Activated naive CD8-positive, alpha-beta T cell treated with anti-CD3 and anti-CD28 coated beads for 36 hours (primary cell): ENCODE results near the gene GRIA4. TPM values are rescaled to one million over a fixed set of nuclear protein-coding genes. Genes with fewer than 3 reads are reported as not detected.
"Not testable (repeated sequence)": the region's sequence is repeated elsewhere in the genome, so short reads cannot be mapped to it uniquely, and the experiment has no call there.

Source experiments
- DNase-seq: peaks from one replicate; pipeline ENCODE4 v3.0.0; 2021
- H3K27ac Mint-ChIP-seq: one replicate; pipeline ENCODE4 v1.8.0; 2022; ENCODE audit warnings: mild to moderate bottlenecking, moderate library complexity, mixed read lengths
- H3K27me3 Mint-ChIP-seq: one replicate; pipeline ENCODE4 v1.8.0; 2022; ENCODE audit warnings: mild to moderate bottlenecking, mixed read lengths
- H3K36me3 Mint-ChIP-seq: one replicate; pipeline ENCODE4 v1.8.0; 2021; ENCODE audit warnings: mild to moderate bottlenecking, mixed read lengths
- H3K4me1 Mint-ChIP-seq: one replicate; pipeline ENCODE4 v1.8.0; 2021; ENCODE audit warnings: mixed read lengths
- H3K4me3 Mint-ChIP-seq: one replicate; pipeline ENCODE4 v1.8.0; 2022; ENCODE audit warnings: mild to moderate bottlenecking, moderate library complexity, mixed read lengths
- H3K9me3 Mint-ChIP-seq: one replicate; pipeline ENCODE4 v1.8.0; 2022; ENCODE audit warnings: mixed read lengths
- total RNA-seq, 2 experiments: library from RNA; stranded (reverse); gene quantifications; one replicate each; pipeline ENCODE4 v1.2.3, GENCODE V29; 2021

Gene GRIA4
- total RNA-seq, 2 experiments from 2014 or later, result not detected

- no peaks in the 10 kb centered on the region for H3K36me3 Mint-ChIP-seq
- no peak for DNase-seq
- H3K27me3 Mint-ChIP-seq, result no peaks in the 10 kb centered on the region
- no peak overlapping the region for H3K4me3 Mint-ChIP-seq
- H3K9me3 Mint-ChIP-seq, result no peaks in the 10 kb centered on the region
- no peak overlapping the region for H3K27ac Mint-ChIP-seq
- no peaks in the 10 kb centered on the region for H3K4me1 Mint-ChIP-seq
Measured at GRCh38 chr11:105723269-105723668, 113.4 kb downstream of the GRIA4 start.

DNA sequence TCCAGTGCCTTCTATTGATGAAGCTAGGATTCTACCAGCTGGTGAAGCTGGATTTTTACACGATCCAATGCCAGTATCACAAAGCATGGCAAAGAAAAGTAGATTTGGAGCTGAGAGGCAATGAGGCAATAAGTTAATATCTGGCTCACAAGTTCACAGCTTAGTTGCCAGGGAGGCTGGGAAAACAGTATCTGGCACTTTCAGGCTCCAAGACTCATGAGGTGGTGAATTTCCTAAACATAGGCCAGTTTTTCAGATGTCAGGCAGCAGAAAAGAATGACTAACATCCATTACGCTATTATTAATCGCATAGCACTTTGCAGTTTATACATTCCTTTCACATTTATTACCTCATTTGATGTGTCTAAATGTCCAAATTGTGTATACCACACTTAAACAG is 122.7 kb downstream of the GRIA4 start:
- Mint-ChIP-seq H3K9me3 (peaks cover 8% of the 10 kb centered on the region), H3K27ac (no peak overlapping the region), H3K4me3 (no peak overlapping the region), H3K36me3 (no peaks in the 10 kb centered on the region), H3K27me3 (no peaks in the 10 kb centered on the region), H3K4me1 (no peaks in the 10 kb centered on the region)
- DNase-seq, result no peak

DNA sequence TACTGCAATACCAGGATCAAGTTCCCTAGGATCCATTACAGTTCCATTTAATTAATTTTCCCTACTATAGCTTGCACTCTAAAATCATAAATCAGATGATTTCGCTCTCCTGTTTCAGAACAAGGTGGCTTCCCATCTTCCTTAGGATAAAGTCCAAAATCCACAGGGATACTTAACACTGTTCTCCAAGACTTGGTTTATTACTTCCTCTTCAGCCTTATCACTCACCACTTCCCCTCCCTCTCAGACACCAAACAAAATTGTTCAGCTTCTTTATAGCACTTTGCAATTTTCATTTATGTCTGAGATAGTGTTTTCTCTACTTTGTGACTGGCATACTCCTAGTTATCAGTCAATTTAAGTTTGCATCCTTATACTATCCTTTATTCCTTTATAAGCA is 124.6 kb downstream of the GRIA4 start:
- Mint-ChIP-seq H3K9me3 (peaks cover 2% of the 10 kb centered on the region), H3K4me1 (no peaks in the 10 kb centered on the region), H3K4me3 (no peak overlapping the region), H3K36me3 (no peaks in the 10 kb centered on the region), H3K27me3 (no peaks in the 10 kb centered on the region), H3K27ac (no peak overlapping the region)
- no peak for DNase-seq

DNA sequence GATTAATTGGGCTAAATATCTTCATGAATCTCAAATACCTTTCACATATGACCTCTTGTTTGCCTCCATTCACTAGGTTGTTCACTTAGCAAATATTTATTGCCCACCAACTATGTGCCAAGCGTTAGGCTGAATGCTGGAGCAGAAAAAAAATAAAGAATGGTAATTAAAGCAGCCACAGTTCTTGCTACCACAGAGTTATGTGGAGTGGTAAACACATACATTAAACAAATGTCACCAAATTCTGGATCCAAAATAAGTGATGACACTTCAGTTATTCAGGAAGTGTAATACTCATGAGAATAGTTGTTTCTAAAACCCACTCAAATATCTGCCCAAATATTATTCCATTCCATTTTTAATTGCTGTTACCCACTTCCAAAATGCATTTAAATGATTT is 128.4 kb downstream of the GRIA4 start:
- Mint-ChIP-seq H3K27ac (no peak overlapping the region), H3K36me3 (no peaks in the 10 kb centered on the region), H3K27me3 (no peaks in the 10 kb centered on the region), H3K4me1 (no peaks in the 10 kb centered on the region), H3K9me3 (no peaks in the 10 kb centered on the region), H3K4me3 (no peak overlapping the region)
- DNase-seq, result no peak

DNA sequence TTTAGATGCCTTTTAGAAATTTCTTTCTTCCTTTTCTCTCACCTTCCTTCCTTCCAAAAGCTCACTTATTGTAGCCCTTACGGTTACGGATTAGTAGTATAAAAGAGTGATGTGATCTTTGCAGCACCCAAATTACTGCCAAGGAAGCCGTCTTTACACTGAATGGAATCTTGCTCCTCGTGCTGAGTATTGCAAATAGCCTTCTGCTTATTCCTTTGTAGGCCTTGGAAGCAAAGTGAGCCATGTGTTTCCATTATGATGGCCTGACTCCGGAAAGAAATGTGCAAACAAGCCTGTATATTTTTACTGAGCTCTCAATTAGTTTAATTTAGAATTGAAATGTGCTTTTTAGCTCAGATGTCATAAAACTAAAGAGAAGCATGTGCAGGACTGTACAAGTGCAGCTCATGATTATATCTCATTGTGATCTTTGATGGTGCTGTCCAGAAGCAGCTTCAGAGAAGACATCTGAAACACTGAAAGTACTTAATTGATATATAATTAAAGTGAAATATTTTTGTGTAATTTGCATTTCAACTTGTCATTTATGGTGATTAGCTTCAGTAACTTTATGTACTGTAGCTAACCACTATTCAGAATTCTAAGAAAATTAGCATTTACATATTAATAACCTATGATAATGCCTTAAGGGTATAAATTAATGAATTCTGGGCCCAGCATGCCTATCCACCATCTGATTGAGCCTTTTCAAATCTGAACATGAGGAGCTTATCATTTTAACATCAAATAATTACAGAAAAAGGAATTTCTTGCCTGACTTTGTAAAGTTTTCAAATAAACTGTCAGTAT is 129.3 kb downstream of the GRIA4 start:
- Mint-ChIP-seq H3K9me3 (no peaks in the 10 kb centered on the region), H3K27ac (no peak overlapping the region), H3K4me1 (no peaks in the 10 kb centered on the region), H3K27me3 (no peaks in the 10 kb centered on the region), H3K4me3 (no peak overlapping the region), H3K36me3 (no peaks in the 10 kb centered on the region)
- no peak for DNase-seq

GRCh38 chr11:105740164-105740903 is 130.5 kb downstream of the GRIA4 start:
- no peaks in the 10 kb centered on the region for H3K36me3 Mint-ChIP-seq
- H3K27me3 Mint-ChIP-seq, result no peaks in the 10 kb centered on the region
- no peak overlapping the region for H3K4me3 Mint-ChIP-seq
- DNase-seq, result no peak
- no peaks in the 10 kb centered on the region for H3K4me1 Mint-ChIP-seq
- no peak overlapping the region for H3K27ac Mint-ChIP-seq
- H3K9me3 Mint-ChIP-seq, result no peaks in the 10 kb centered on the region

GRCh38 chr11:105741488-105742020 is 131.7 kb downstream of the GRIA4 start:
- no peaks in the 10 kb centered on the region for H3K9me3 Mint-ChIP-seq
- no peaks in the 10 kb centered on the region for H3K27me3 Mint-ChIP-seq
- no peaks in the 10 kb centered on the region for H3K36me3 Mint-ChIP-seq
- H3K27ac Mint-ChIP-seq, result no peak overlapping the region
- no peak overlapping the region for H3K4me3 Mint-ChIP-seq
- H3K4me1 Mint-ChIP-seq, result no peaks in the 10 kb centered on the region
- DNase-seq, result no peak

- Mint-ChIP-seq H3K4me1 (no peaks in the 10 kb centered on the region), H3K36me3 (no peaks in the 10 kb centered on the region), H3K27me3 (no peaks in the 10 kb centered on the region), H3K27ac (no peak overlapping the region), H3K4me3 (no peak overlapping the region), H3K9me3 (no peaks in the 10 kb centered on the region)
- DNase-seq, result no peak
Measured at GRCh38 chr11:105754260-105754659, 144.4 kb downstream of the GRIA4 start.

GRCh38 chr11:105754716-105755115 is 144.8 kb downstream of the GRIA4 start:
- Mint-ChIP-seq H3K27me3 (no peaks in the 10 kb centered on the region), H3K4me3 (no peak overlapping the region), H3K27ac (no peak overlapping the region), H3K4me1 (no peaks in the 10 kb centered on the region), H3K9me3 (no peaks in the 10 kb centered on the region), H3K36me3 (no peaks in the 10 kb centered on the region)
- DNase-seq, result no peak

- H3K9me3 Mint-ChIP-seq, result no peaks in the 10 kb centered on the region
- DNase-seq, result no peak
- H3K27ac Mint-ChIP-seq, result no peak overlapping the region
- H3K4me3 Mint-ChIP-seq, result no peak overlapping the region
- H3K36me3 Mint-ChIP-seq, result no peaks in the 10 kb centered on the region
- H3K4me1 Mint-ChIP-seq, result no peaks in the 10 kb centered on the region
- no peaks in the 10 kb centered on the region for H3K27me3 Mint-ChIP-seq
Measured at GRCh38 chr11:105757107-105757506, 147.2 kb downstream of the GRIA4 start.

GRCh38 chr11:105763594-105763993 is 153.7 kb downstream of the GRIA4 start:
- Mint-ChIP-seq H3K36me3 (no peaks in the 10 kb centered on the region), H3K27ac (no peak overlapping the region), H3K4me1 (no peaks in the 10 kb centered on the region), H3K9me3 (no peaks in the 10 kb centered on the region), H3K4me3 (no peak overlapping the region), H3K27me3 (no peaks in the 10 kb centered on the region)
- DNase-seq, result no peak

DNA sequence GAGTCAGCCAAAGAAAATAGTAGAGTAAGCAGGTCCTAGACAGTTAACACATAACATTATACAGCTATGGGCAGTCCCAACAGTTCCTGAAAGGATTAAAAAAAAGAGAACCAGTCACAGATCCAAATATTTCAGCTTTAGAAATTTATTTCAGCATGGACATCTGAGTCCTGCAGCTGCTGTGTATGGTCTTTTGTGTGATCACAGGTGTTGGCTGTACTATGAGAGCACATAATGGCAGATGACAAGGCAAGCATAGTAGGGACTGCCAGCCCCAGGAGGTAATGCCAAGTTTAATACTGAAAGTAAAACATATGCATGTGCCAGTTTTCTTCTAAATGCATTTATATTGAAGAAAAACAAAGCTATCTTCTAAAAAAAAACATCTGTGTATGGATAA is 158.1 kb downstream of the GRIA4 start:
- DNase-seq, result no peak
- Mint-ChIP-seq H3K9me3 (no peaks in the 10 kb centered on the region), H3K4me3 (no peak overlapping the region), H3K27ac (no peak overlapping the region), H3K4me1 (no peaks in the 10 kb centered on the region), H3K36me3 (no peaks in the 10 kb centered on the region), H3K27me3 (no peaks in the 10 kb centered on the region)

GRCh38 chr11:105769627-105770026 is 159.8 kb downstream of the GRIA4 start:
- Mint-ChIP-seq H3K9me3 (no peaks in the 10 kb centered on the region), H3K36me3 (no peaks in the 10 kb centered on the region), H3K4me1 (no peaks in the 10 kb centered on the region), H3K4me3 (no peak overlapping the region), H3K27ac (no peak overlapping the region), H3K27me3 (no peaks in the 10 kb centered on the region)
- no peak for DNase-seq

DNA sequence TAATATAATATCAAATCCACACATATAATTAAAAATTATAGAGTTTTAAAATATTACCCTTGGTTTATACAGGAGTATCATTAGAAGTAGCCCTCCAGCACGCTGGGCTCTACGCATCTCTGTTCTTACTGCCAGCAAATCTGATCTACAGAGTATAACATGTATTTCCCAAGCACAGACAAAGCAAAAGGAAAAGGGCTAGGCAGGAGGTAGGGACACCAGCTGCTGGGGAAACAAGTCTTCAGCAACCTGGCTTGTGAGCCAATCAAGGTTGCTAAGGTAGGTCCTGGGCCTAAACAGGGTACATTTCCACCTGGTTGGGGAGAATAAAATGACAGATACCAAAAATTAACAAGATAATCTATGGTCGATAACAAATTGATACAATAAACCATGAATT is 163.6 kb downstream of the GRIA4 start:
- not testable (repeated sequence) for DNase-seq, H3K27me3 Mint-ChIP-seq, H3K4me1 Mint-ChIP-seq, H3K9me3 Mint-ChIP-seq, H3K36me3 Mint-ChIP-seq, H3K27ac Mint-ChIP-seq, H3K4me3 Mint-ChIP-seq

DNA sequence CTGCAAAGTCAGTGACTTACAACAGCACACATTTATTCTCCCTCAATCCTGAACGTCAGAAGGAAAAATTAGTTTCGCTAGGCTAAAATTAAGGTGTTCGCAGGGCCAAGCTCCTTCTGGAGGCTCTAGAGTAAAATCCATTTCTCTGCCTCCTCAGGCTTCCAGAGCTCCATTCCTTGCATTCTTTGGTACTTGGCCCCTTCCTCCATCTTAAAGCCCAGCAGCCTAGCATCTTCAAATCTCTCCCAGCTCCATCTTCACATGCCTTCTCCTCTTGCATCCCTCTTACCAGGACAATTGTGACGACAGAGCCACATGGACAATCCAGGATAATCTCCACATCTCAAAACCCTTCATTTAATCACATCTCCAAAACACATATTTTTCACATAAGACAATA is 165.0 kb downstream of the GRIA4 start:
- H3K36me3 Mint-ChIP-seq, result no peaks in the 10 kb centered on the region
- H3K9me3 Mint-ChIP-seq, result peaks cover 1% of the 10 kb centered on the region
- H3K27ac Mint-ChIP-seq, result no peak overlapping the region
- no peak for DNase-seq
- H3K4me1 Mint-ChIP-seq, result no peaks in the 10 kb centered on the region
- H3K27me3 Mint-ChIP-seq, result peaks cover 4% of the 10 kb centered on the region
- H3K4me3 Mint-ChIP-seq, result no peak overlapping the region
